Stimulated activated CD4-positive, alpha-beta T cell treated with anti-CD3 and anti-CD28 coated beads, Interleukin-2, amount 100 ng/mL, for 48 hours (primary cell): ENCODE results near the gene ERF.
A peak's percentile ranks its signal among the peaks of the same experiment; 100 is the strongest.

Experiments used
- DNase-seq, 2 donors: peaks; one replicate each; pipeline ENCODE4 v3.0.0-alpha.2; 2020

ERF gene

DNA sequence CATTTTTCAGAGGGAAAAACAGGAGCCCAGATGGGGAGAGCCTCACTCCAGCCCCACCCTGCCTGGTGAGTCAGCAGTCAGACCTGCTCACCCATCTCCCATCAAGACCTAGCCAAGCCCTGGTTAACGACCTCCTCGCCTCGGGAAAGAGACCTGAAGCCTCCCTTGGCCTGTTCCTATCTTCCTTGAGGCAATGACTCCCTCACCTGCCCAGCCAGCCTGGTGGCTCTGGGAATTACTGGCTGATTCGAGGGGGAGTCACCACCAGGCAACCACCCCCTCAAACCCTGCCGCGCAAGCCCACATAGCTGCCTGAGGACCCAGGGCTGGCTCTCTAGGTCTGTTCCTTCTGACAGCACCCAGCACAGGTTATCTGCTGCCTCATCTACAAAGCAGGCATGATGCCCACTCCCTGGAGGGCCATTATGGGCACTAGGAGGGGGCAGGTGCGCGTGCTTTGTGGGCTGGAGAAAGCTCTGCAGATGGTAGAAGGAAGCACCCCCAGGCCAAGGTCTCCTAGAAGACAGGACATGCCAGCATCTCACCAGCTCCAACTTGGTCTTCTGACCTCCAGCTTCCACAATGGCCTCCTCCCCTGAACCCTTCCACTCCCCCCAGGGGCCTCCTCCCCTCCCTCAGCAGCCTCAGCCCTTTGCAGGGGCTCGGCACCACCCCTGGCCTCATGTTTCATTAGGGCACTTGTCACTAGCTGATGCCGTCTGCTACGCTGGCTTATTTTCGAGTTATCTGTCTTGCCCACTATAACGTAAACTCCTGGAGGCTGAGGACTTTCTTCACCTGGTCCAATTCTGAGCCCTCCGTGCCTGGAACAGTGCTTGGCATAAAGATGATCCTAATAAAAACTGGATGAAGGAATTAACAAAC is 47.8 kb downstream of the ERF start:
- DNase-seq, result no peak

DNA sequence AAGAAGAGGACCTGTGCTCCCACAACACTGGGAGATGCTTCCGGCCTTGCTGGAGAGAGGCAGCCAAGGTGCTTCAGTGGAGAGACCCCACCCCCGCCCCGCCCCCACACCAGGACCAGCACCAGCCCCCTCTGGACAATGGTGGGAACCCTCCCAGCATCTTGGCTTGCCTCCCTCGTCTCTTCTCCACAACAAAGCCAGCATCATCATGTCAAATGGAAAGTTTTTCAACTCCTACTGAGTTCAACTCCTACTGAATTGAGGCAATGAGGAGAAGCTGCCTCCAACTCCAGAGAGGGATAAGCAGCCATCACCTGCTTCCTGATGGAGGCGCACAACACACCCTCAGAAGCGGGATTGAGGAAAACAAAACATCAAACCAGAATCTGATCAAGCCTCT is 50.3 kb downstream of the ERF start:
- no peak for DNase-seq

DNA sequence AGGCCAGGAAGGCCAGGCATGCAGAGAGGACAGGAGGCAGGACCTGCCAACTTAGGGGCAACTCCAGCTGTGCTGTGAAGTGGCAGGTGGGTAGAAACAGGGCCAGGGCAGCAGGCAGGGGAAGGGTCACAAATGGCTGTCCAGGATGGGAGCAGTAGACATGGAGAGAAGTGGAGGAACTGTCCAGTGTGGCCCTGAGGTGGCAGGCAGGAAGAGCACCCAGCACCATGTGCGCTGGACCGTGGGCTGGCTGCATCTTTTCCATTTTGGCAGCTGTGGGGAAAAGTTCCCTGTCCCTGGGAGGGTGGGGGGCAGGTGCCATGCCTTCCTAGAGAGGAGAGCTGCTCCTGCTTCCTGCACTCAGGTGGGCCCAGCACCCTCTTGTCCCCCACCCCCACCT is 51.2 kb downstream of the ERF start:
- DNase-seq, result no peak

DNA sequence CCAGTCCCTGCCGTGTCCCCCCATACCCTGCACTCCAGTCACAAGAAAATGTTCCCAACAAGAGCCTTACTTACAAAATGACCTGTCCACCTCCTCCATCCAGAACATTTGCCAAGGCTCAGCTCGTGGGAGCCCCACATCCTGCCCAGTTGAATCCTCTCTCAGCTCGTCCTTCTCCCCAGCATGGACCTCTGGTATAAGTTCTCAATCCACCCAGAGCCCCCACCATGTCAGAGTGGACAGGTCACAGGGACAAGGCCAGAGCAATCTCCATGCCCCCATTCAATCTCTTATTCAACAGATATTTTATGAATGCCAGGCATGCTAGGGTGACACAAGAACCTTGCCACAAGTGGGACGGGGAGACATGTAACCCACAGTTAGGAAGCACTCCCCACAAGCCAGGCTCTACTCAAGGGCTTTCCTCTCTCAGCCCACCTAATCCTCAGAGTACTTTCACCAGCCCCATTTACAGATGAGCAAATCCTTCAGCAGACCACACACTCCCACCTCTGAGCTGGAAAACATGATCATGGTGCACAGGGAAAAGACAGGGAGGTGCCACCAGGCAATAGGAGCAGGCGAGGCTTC is 52.5 kb downstream of the ERF start:
- no peak for DNase-seq

DNA sequence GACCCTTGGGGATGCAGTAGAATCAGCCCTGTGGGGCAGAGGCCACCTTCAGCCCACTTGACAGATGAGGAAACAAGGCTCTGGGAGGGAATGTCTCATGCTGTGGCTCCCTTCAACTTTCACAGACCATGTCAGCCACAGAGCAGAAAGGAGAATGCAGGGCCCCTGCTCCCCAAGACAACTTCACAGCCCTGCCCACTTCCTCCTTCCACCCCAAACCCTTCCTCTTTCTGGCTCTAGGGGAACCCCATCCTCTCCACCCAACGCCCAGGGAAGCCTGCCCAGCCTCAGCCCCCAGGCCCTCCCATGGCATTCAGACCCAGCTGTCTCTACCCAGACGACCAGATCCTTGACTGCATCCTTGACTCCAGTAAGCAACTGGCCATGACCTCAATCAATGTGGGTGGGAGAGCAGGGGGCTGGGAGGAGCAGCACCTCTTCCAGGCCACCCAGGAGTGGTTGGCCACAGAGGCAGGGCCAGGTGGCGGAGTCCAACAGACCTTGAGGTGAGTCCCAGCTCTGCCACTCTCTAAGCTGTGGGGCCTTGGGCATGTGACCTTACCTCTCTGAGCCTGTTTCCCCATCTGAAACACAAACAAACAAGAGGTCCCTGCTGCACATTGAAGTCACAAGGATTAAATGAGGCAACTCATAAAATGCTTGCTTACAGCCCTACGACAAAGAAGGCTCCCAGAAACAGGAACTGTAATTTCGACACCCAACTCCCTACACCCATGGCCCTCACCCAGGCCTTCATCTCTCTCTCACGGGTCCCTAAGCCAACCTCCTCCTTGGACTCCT is 53.2 kb downstream of the ERF start:
- DNase-seq, result no peak

GRCh38 chr19:42200116-42200715 is 54.7 kb downstream of the ERF start:
- no peak for DNase-seq

GRCh38 chr19:42199440-42200115 is 55.4 kb downstream of the ERF start:
- peak; percentile 50 to 52 for DNase-seq

DNA sequence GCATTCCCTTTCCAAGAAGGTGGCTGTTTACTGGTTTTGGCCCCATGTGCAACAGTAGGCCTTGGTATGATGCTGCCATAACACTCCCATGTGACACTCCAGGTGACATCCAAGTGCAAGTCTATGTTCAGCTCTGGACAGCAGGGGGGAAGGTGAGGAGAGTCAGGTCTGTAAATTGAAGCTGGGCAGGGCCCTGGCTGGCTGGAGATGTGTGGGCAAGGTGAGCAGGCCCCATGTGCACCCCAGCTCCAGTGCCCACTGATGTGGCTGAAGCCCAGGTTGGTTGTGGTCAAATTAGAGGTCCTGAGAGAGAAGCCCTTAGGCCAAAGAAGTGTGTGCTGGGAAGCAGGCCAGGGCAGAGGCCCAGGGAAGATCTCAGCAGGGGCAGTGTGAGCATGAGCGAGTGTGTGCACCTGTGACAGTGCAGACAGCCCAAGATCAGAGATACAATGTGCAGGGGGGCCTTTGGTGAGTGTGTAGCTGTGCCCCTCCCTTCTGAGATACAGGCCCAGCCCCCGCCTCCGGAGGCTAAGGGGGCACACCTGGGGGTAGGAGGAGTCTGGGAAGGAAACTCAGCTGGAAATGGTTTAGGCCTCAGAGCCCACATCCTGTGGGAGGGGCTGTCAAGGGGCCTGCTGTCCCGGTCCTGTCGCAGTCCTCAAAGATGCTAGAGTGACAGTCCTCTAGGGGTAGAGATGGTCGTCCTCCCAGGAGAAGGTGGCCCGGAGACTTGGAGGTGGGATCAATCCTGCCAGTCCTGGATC is 56.1 kb downstream of the ERF start:
- DNase-seq, result peak in 1 of 2 donors; percentile 33
